ENCODE results near the gene SGK1.
"Not testable (repeated sequence)": the region's sequence is repeated elsewhere in the genome, so short reads cannot be mapped to it uniquely, and the experiment has no call there.

The SGK1 gene

GRCh38 chr6:134240665-134241431 is 77.1 kb downstream of the SGK1 start:
- H3K27ac ChIP-seq, result no peak overlapping the region
- no peak overlapping the region for H3K9ac ChIP-seq
- no peaks in the 10 kb centered on the region for H3K27me3 ChIP-seq (ENCODE audit: insufficient read depth, low read depth)
- H3K4me2 ChIP-seq, result no peak overlapping the region
- TF ChIP-seq CTCF (conservative IDR thresholded peaks at IDR 0.05; ENCODE audit: low read depth, low read length), result no peak
- no peak overlapping the region for H3K4me3 ChIP-seq (IDR thresholded peaks at IDR 0.05; ENCODE audit: insufficient read depth, low read depth, low read length)
- H3K79me2 ChIP-seq (ENCODE audit: insufficient read depth, low read depth), result no peaks in the 10 kb centered on the region
- H2AFZ ChIP-seq (ENCODE audit: low read depth), result no peak overlapping the region
- H3K4me1 ChIP-seq (ENCODE audit: low read depth, poor library complexity, severe bottlenecking), result peaks cover 18% of the 10 kb centered on the region
- no peaks in the 10 kb centered on the region for H3K36me3 ChIP-seq (ENCODE audit: insufficient read depth)
- H4K20me1 ChIP-seq (ENCODE audit: insufficient read depth), result no peaks in the 10 kb centered on the region

- H3K4me2 ChIP-seq, result no peak overlapping the region
- peaks cover 11% of the 10 kb centered on the region for H3K4me1 ChIP-seq (ENCODE audit: low read depth, poor library complexity, severe bottlenecking)
- H3K36me3 ChIP-seq (ENCODE audit: insufficient read depth), result no peaks in the 10 kb centered on the region
- no peaks in the 10 kb centered on the region for H4K20me1 ChIP-seq (ENCODE audit: insufficient read depth)
- TF ChIP-seq CTCF (conservative IDR thresholded peaks at IDR 0.05; ENCODE audit: low read depth, low read length), result no peak
- H3K27ac ChIP-seq, result no peak overlapping the region
- no peak overlapping the region for H2AFZ ChIP-seq (ENCODE audit: low read depth)
- no peak overlapping the region for H3K4me3 ChIP-seq (IDR thresholded peaks at IDR 0.05; ENCODE audit: insufficient read depth, low read depth, low read length)
- no peak overlapping the region for H3K9ac ChIP-seq
- no peaks in the 10 kb centered on the region for H3K79me2 ChIP-seq (ENCODE audit: insufficient read depth, low read depth)
- H3K27me3 ChIP-seq (ENCODE audit: insufficient read depth, low read depth), result no peaks in the 10 kb centered on the region
Observed at GRCh38 chr6:134238960-134239795, 78.7 kb downstream of the SGK1 start.

- TF ChIP-seq CTCF (conservative IDR thresholded peaks at IDR 0.05; ENCODE audit: low read depth, low read length), result no peak
- Histone ChIP-seq H3K4me1 (ENCODE audit: low read depth, poor library complexity, severe bottlenecking) (peaks cover 11% of the 10 kb centered on the region), H3K36me3 (ENCODE audit: insufficient read depth) (no peaks in the 10 kb centered on the region), H4K20me1 (ENCODE audit: insufficient read depth) (no peaks in the 10 kb centered on the region), H3K4me2 (no peak overlapping the region), H3K79me2 (ENCODE audit: insufficient read depth, low read depth) (no peaks in the 10 kb centered on the region), H3K27me3 (ENCODE audit: insufficient read depth, low read depth) (no peaks in the 10 kb centered on the region), H3K4me3 (IDR thresholded peaks at IDR 0.05; ENCODE audit: insufficient read depth, low read depth, low read length) (no peak overlapping the region), H2AFZ (ENCODE audit: low read depth) (no peak overlapping the region), H3K27ac (no peak overlapping the region), H3K9ac (no peak overlapping the region)
Observed at GRCh38 chr6:134238006-134238405, 79.9 kb downstream of the SGK1 start.

- no peak overlapping the region for H2AFZ ChIP-seq (ENCODE audit: low read depth)
- no peak overlapping the region for H3K9ac ChIP-seq
- H3K4me1 ChIP-seq (ENCODE audit: low read depth, poor library complexity, severe bottlenecking), result peaks cover 11% of the 10 kb centered on the region
- H3K36me3 ChIP-seq (ENCODE audit: insufficient read depth), result no peaks in the 10 kb centered on the region
- no peaks in the 10 kb centered on the region for H3K79me2 ChIP-seq (ENCODE audit: insufficient read depth, low read depth)
- TF ChIP-seq CTCF (conservative IDR thresholded peaks at IDR 0.05; ENCODE audit: low read depth, low read length), result no peak
- H3K27me3 ChIP-seq (ENCODE audit: insufficient read depth, low read depth), result no peaks in the 10 kb centered on the region
- H3K27ac ChIP-seq, result no peak overlapping the region
- H3K4me3 ChIP-seq (IDR thresholded peaks at IDR 0.05; ENCODE audit: insufficient read depth, low read depth, low read length), result no peak overlapping the region
- no peak overlapping the region for H3K4me2 ChIP-seq
- no peaks in the 10 kb centered on the region for H4K20me1 ChIP-seq (ENCODE audit: insufficient read depth)
Observed at GRCh38 chr6:134235937-134236751, 81.8 kb downstream of the SGK1 start.

GRCh38 chr6:134235334-134235733 is 82.6 kb downstream of the SGK1 start:
- not testable (repeated sequence) for H4K20me1 ChIP-seq (ENCODE audit: insufficient read depth); H3K4me3 ChIP-seq (IDR thresholded peaks at IDR 0.05; ENCODE audit: insufficient read depth, low read depth, low read length); H3K27ac ChIP-seq; H2AFZ ChIP-seq (ENCODE audit: low read depth); H3K79me2 ChIP-seq (ENCODE audit: insufficient read depth, low read depth); H3K4me2 ChIP-seq; H3K36me3 ChIP-seq (ENCODE audit: insufficient read depth); H3K9ac ChIP-seq; H3K27me3 ChIP-seq (ENCODE audit: insufficient read depth, low read depth)
- peaks cover 11% of the 10 kb centered on the region for H3K4me1 ChIP-seq (ENCODE audit: low read depth, poor library complexity, severe bottlenecking)

Measured in KMS-11 (cell line).